IPS-15b (cell line): ENCODE results near the gene ARHGAP31.
"Not testable (repeated sequence)": the region's sequence is repeated elsewhere in the genome, so short reads cannot be mapped to it uniquely, and the experiment has no call there.

ENCODE experiments used
- H3K27me3 ChIP-seq: one replicate; pipeline ENCODE4 v1.6.1; 2013; ENCODE audit warnings: low read length; ENCODE audit not compliant: control insufficient read depth, insufficient read depth
- H3K36me3 ChIP-seq: one replicate; pipeline ENCODE4 v1.6.1; 2013; ENCODE audit warnings: low read length; ENCODE audit not compliant: control insufficient read depth, insufficient read depth
- H3K4me1 ChIP-seq: one replicate; pipeline ENCODE4 v1.6.1; 2013; ENCODE audit warnings: mild to moderate bottlenecking, low read length; ENCODE audit not compliant: control insufficient read depth, insufficient read depth
- H3K4me3 ChIP-seq: one replicate; pipeline ENCODE4 v1.5.1; 2013; ENCODE audit warnings: low read depth, low read length
- H3K9ac ChIP-seq: one replicate; pipeline ENCODE4 v1.6.1; 2013; ENCODE audit warnings: low read depth, mild to moderate bottlenecking, low read length
- H3K9me3 ChIP-seq: one replicate; pipeline ENCODE4 v1.6.1; 2013; ENCODE audit warnings: mild to moderate bottlenecking, low read length; ENCODE audit not compliant: control insufficient read depth, insufficient read depth

ARHGAP31 gene

GRCh38 chr3:119311081-119311925 is 17.1 kb downstream of the ARHGAP31 start:
- peaks cover 9% of the 10 kb centered on the region for H3K4me1 ChIP-seq
- no peaks in the 10 kb centered on the region for H3K9me3 ChIP-seq
- H3K9ac ChIP-seq, result no peak overlapping the region
- H3K36me3 ChIP-seq, result no peaks in the 10 kb centered on the region
- H3K4me3 ChIP-seq, result no peak overlapping the region
- peaks cover 8% of the 10 kb centered on the region for H3K27me3 ChIP-seq

GRCh38 chr3:119313461-119313860 is 19.3 kb downstream of the ARHGAP31 start:
- H3K9me3 ChIP-seq, result no peaks in the 10 kb centered on the region
- no peak overlapping the region for H3K4me3 ChIP-seq
- H3K27me3 ChIP-seq, result peaks cover 8% of the 10 kb centered on the region
- peaks cover 9% of the 10 kb centered on the region for H3K4me1 ChIP-seq
- H3K36me3 ChIP-seq, result no peaks in the 10 kb centered on the region
- no peak overlapping the region for H3K9ac ChIP-seq

GRCh38 chr3:119314821-119315220 is 20.6 kb downstream of the ARHGAP31 start:
- H3K9me3 ChIP-seq, result no peaks in the 10 kb centered on the region
- peaks cover 9% of the 10 kb centered on the region for H3K4me1 ChIP-seq
- H3K4me3 ChIP-seq, result no peak overlapping the region
- H3K36me3 ChIP-seq, result no peaks in the 10 kb centered on the region
- peaks cover 8% of the 10 kb centered on the region for H3K27me3 ChIP-seq
- no peak overlapping the region for H3K9ac ChIP-seq

- H3K27me3 ChIP-seq, result peaks cover 7% of the 10 kb centered on the region
Observed at GRCh38 chr3:119315600-119316312, 21.6 kb downstream of the ARHGAP31 start.

GRCh38 chr3:119316313-119316670 is 22.1 kb downstream of the ARHGAP31 start:
- Histone ChIP-seq H3K4me3 (no peak overlapping the region), H3K4me1 (no peaks in the 10 kb centered on the region), H3K27me3 (peaks cover 3% of the 10 kb centered on the region), H3K36me3 (no peaks in the 10 kb centered on the region), H3K9me3 (no peaks in the 10 kb centered on the region), H3K9ac (no peak overlapping the region)

More at GRCh38 chr3:119315600-119316312, 21.6 kb downstream of the ARHGAP31 start:
- Histone ChIP-seq H3K4me3 (no peak overlapping the region), H3K36me3 (no peaks in the 10 kb centered on the region), H3K9me3 (no peaks in the 10 kb centered on the region), H3K4me1 (peaks cover 1% of the 10 kb centered on the region), H3K9ac (no peak overlapping the region)

- no peaks in the 10 kb centered on the region for H3K36me3 ChIP-seq
- no peaks in the 10 kb centered on the region for H3K9me3 ChIP-seq
- peaks cover 2% of the 10 kb centered on the region for H3K4me1 ChIP-seq
- no peak overlapping the region for H3K4me3 ChIP-seq
- no peak overlapping the region for H3K9ac ChIP-seq
- no peaks in the 10 kb centered on the region for H3K27me3 ChIP-seq
Observed at GRCh38 chr3:119318876-119319275, 24.7 kb downstream of the ARHGAP31 start.

- peaks cover 6% of the 10 kb centered on the region for H3K4me1 ChIP-seq
- H3K9me3 ChIP-seq, result no peaks in the 10 kb centered on the region
- H3K36me3 ChIP-seq, result no peaks in the 10 kb centered on the region
- no peak overlapping the region for H3K9ac ChIP-seq
- H3K27me3 ChIP-seq, result no peaks in the 10 kb centered on the region
- H3K4me3 ChIP-seq, result no peak overlapping the region
Observed at GRCh38 chr3:119319311-119319710, 25.1 kb downstream of the ARHGAP31 start.

- H3K9ac ChIP-seq, H3K36me3 ChIP-seq, H3K4me3 ChIP-seq, H3K4me1 ChIP-seq, H3K9me3 ChIP-seq, H3K27me3 ChIP-seq: not testable (repeated sequence)
Observed at GRCh38 chr3:119320785-119321184, 26.6 kb downstream of the ARHGAP31 start.

GRCh38 chr3:119322021-119322834 is 28.0 kb downstream of the ARHGAP31 start:
- no peaks in the 10 kb centered on the region for H3K9me3 ChIP-seq
- H3K4me1 ChIP-seq, result peaks cover 10% of the 10 kb centered on the region
- peak overlapping the region; percentile 89 for H3K9ac ChIP-seq

GRCh38 chr3:119322835-119323722 is 28.9 kb downstream of the ARHGAP31 start:
- peak overlapping the region; percentile 68 for H3K4me3 ChIP-seq
- peaks cover 3% of the 10 kb centered on the region for H3K27me3 ChIP-seq
- H3K9me3 ChIP-seq, result no peaks in the 10 kb centered on the region
- peaks cover 10% of the 10 kb centered on the region for H3K4me1 ChIP-seq
- H3K9ac ChIP-seq, result peak overlapping the region; percentile 89
- H3K36me3 ChIP-seq, result no peaks in the 10 kb centered on the region

More at GRCh38 chr3:119322021-119322834, 28.0 kb downstream of the ARHGAP31 start:
- H3K27me3 ChIP-seq, result peaks cover 3% of the 10 kb centered on the region
- no peaks in the 10 kb centered on the region for H3K36me3 ChIP-seq
- H3K4me3 ChIP-seq, result peak overlapping the region; percentile 68

GRCh38 chr3:119323723-119324085 is 29.5 kb downstream of the ARHGAP31 start:
- Histone ChIP-seq H3K4me3 (peak overlapping the region; percentile 68), H3K36me3 (no peaks in the 10 kb centered on the region), H3K27me3 (peaks cover 3% of the 10 kb centered on the region), H3K9me3 (no peaks in the 10 kb centered on the region), H3K9ac (no peak overlapping the region), H3K4me1 (peaks cover 10% of the 10 kb centered on the region)
